ENCODE results near the gene CA9.

Gene CA9

DNA sequence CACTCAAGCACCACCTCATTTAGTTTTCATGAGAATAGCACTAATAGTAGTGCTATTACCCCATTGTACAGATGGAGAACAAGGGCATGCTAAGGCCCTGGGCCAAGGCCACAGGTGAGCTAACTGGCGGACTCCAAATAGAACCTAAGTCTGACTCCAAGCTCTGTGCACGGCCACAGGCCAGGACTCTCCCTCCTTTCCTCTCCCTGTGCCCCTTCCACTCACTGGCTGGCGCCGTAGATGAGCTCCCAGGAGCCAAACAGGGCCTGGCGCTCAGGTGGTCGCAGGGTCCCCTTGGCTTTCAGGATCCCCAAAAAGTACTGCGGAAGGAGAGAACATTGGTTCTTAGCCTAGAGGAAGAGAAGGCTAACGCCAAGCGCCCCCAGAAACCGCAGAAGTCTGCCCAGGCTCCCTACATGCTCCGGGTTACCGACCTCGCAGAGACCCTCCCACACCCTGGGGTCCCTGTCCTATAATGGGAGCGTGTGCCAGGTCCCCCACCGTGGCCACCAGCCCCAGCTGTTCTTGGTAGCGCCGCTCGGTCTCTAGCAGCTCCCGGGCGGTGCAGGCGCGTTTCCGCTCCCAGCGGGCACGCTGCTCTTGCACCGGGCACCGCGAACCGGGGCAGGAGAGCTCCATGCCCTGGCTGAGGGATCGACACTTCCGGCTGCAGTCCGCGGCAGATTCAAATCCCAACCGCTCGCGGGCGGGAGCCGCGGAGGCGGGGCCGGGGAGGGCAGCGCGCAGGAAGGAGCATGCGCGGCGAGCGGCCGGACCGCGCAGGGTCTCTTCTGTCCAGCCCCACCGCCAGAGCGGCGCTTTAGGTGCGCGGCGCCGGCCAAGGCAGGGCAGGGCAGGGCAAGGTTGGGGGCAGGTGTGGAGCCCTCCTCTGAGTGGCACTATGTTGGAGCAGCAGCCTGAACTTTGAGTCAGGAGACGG is 8.9 kb upstream of the CA9 start, which contains the start of gene ARHGEF39:
Gene ARHGEF39 (minus strand): TSS at position 665 of the 940 bp plus-strand sequence. CDS start 26 bp downstream, at position 639.
- no peak for TF ChIP-seq GATA2 (IDR thresholded peaks at IDR 0.05; ENCODE audit: low read depth, low read length)
- no peak for TF ChIP-seq GATA3 (IDR thresholded peaks at IDR 0.05; ENCODE audit: low read depth, low read length)

DNA sequence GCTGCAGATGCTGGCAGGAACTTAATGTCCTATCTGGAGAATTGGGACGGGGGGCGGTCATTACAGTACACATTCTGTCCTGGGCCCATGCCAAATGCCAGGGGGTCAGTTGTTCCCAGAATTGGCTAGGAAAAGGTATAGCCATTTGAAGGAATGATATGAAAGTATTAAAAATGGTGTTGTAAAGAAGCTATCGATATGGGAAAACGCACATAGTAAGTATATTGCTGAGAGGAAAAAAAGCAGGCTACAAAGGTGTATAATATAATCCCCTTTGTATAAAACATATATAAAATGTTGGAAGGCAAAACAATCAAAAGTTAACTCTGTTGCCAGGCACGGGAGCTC is 8.3 kb upstream of the CA9 start:
- TF ChIP-seq GATA3 (IDR thresholded peaks at IDR 0.05; ENCODE audit: low read depth, low read length) (no peak), GATA2 (IDR thresholded peaks at IDR 0.05; ENCODE audit: low read depth, low read length) (no peak)

DNA sequence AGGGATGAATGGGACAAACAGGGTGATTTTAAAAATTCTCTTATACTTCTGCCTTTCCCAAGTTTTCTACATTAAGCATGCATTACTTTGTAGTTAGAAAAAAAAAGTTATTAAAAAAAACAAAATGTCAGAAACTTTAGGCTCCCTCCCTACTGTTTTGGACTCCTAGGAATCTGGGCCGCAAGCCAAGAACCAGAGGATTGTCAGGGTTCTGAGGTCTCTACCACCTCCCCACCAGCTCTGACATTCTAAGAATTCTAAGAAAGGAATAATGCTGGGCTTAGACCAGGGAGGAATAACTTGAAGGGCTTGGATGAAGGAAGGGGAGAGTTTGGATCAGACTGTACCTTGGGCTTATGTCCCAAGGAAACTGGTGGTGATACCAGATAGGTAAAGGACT is 7.7 kb upstream of the CA9 start:
- TF ChIP-seq GATA2 (IDR thresholded peaks at IDR 0.05; ENCODE audit: low read depth, low read length) = no peak
- no peak for TF ChIP-seq GATA3 (IDR thresholded peaks at IDR 0.05; ENCODE audit: low read depth, low read length)

DNA sequence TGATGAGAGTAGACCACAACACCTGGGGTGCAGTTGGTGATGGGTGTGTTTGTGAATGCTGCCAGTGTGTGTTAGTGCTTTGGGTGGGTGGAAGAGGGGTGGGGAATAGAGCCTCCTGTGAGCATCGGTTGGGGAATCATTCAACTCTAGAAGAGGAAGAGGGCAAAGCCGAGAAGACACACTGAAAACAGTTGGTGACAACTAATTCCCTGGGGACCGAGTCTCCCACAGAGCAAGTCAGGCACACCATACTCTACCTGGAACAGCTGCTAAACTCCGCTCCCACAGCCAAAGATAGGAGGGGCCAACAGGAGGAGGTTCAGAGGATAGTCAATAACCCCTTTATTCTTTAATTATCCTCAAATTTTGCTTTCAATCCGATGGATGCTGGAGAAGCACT is 7.2 kb upstream of the CA9 start:
- TF ChIP-seq GATA2 (IDR thresholded peaks at IDR 0.05; ENCODE audit: low read depth, low read length) = no peak
- no peak for TF ChIP-seq GATA3 (IDR thresholded peaks at IDR 0.05; ENCODE audit: low read depth, low read length)

DNA sequence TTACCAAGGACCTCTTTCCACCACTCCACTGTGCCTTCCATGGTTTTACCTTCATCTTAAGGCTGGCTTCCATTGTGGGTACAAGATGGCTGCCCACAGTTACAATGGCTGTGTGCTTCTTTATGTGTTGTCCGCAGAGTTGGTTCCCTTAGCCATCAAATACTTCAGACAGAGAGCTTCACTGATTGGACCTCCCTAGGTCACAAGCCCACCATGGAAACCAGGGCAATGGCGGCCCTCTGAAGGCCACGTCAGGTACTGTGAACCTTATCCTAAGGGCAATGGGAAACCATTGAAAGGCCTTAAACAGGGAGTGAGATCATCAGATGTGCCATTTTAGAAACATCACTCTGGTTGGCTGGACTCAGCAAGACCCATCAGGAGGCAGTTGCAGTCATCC is 5.8 kb upstream of the CA9 start:
- TF ChIP-seq GATA2 (IDR thresholded peaks at IDR 0.05; ENCODE audit: low read depth, low read length) = no peak

DNA sequence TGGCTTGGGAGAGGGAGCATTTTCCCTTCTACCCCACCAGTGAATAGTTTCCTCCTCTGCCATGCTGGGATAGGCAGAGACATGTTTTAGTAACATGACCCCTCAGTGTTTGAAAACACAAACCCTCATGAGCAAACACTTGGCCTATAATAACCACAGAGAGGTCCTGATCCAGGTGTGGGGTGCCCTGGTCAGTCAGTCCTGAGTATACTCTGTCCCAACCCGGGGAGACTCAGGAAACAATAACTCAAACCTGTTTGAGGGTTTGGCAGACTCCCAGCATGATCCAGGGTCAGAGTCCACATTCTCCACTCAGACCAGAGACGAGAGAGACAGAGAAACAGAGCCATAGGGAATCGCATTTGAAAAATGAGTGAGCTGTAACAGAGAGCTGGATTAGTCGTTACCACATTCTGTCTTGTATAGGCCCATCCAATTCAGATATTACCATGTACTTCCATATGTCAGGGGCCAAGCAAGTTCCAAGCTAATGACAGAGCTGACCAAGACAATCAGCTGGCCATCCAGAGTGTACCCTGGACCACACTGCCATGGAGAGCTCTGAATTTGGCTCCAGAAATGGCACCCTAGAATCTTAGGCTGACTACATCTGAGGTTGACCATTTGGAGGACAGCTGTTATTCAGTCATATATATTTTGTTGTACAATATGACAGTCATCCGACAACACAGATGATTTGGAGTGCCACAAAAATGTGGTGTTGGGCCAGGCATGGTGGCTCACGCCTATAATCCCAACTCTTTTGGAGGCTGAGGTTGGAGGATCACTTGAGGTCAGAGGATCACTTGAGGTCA is 4.2 kb upstream of the CA9 start:
- no peak for TF ChIP-seq GATA2 (IDR thresholded peaks at IDR 0.05; ENCODE audit: low read depth, low read length)
- TF ChIP-seq GATA3 (IDR thresholded peaks at IDR 0.05; ENCODE audit: low read depth, low read length) = no peak

DNA sequence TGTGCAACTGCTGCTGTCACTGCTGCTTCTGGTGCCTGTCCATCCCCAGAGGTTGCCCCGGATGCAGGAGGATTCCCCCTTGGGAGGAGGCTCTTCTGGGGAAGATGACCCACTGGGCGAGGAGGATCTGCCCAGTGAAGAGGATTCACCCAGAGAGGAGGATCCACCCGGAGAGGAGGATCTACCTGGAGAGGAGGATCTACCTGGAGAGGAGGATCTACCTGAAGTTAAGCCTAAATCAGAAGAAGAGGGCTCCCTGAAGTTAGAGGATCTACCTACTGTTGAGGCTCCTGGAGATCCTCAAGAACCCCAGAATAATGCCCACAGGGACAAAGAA is 265 bp downstream of the CA9 start:
- TF ChIP-seq GATA2 (IDR thresholded peaks at IDR 0.05; ENCODE audit: low read depth, low read length) (no peak), GATA3 (IDR thresholded peaks at IDR 0.05; ENCODE audit: low read depth, low read length) (no peak)

DNA sequence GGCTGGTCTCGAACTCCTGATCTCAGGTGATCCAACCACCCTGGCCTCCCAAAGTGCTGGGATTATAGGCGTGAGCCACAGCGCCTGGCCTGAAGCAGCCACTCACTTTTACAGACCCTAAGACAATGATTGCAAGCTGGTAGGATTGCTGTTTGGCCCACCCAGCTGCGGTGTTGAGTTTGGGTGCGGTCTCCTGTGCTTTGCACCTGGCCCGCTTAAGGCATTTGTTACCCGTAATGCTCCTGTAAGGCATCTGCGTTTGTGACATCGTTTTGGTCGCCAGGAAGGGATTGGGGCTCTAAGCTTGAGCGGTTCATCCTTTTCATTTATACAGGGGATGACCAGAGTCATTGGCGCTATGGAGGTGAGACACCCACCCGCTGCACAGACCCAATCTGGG is 1.5 kb downstream of the CA9 start:
- TF ChIP-seq GATA2 (IDR thresholded peaks at IDR 0.05; ENCODE audit: low read depth, low read length) = no peak
- TF ChIP-seq GATA3 (IDR thresholded peaks at IDR 0.05; ENCODE audit: low read depth, low read length) = no peak

DNA sequence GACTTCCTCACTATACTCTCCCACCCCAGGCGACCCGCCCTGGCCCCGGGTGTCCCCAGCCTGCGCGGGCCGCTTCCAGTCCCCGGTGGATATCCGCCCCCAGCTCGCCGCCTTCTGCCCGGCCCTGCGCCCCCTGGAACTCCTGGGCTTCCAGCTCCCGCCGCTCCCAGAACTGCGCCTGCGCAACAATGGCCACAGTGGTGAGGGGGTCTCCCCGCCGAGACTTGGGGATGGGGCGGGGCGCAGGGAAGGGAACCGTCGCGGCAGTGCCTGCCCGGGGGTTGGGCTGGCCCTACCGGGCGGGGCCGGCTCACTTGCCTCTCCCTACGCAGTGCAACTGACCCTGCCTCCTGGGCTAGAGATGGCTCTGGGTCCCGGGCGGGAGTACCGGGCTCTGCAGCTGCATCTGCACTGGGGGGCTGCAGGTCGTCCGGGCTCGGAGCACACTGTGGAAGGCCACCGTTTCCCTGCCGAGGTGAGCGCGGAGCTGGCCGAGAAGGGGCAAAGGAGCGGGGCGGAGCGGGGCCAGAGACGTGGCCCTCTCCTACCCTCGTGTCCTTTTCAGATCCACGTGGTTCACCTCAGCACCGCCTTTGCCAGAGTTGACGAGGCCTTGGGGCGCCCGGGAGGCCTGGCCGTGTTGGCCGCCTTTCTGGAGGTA is 2.1 kb downstream of the CA9 start:
- TF ChIP-seq GATA2 (IDR thresholded peaks at IDR 0.05; ENCODE audit: low read depth, low read length) (no peak), GATA3 (IDR thresholded peaks at IDR 0.05; ENCODE audit: low read depth, low read length) (no peak)

DNA sequence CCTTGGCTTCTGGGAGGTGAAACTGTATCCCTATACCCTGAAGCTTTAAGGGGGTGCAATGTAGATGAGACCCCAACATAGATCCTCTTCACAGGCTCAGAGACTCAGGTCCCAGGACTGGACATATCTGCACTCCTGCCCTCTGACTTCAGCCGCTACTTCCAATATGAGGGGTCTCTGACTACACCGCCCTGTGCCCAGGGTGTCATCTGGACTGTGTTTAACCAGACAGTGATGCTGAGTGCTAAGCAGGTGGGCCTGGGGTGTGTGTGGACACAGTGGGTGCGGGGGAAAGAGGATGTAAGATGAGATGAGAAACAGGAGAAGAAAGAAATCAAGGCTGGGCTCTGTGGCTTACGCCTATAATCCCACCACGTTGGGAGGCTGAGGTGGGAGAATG is 5.4 kb downstream of the CA9 start:
- TF ChIP-seq GATA2 (IDR thresholded peaks at IDR 0.05; ENCODE audit: low read depth, low read length) (no peak), GATA3 (IDR thresholded peaks at IDR 0.05; ENCODE audit: low read depth, low read length) (no peak)

DNA sequence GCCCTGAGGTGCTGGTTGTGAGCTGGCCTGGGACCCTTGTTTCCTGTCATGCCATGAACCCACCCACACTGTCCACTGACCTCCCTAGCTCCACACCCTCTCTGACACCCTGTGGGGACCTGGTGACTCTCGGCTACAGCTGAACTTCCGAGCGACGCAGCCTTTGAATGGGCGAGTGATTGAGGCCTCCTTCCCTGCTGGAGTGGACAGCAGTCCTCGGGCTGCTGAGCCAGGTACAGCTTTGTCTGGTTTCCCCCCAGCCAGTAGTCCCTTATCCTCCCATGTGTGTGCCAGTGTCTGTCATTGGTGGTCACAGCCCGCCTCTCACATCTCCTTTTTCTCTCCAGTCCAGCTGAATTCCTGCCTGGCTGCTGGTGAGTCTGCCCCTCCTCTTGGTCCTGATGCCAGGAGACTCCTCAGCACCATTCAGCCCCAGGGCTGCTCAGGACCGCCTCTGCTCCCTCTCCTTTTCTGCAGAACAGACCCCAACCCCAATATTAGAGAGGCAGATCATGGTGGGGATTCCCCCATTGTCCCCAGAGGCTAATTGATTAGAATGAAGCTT is 6.1 kb downstream of the CA9 start:
- TF ChIP-seq GATA3 (IDR thresholded peaks at IDR 0.05; ENCODE audit: low read depth, low read length) = no peak
- no peak for TF ChIP-seq GATA2 (IDR thresholded peaks at IDR 0.05; ENCODE audit: low read depth, low read length)

DNA sequence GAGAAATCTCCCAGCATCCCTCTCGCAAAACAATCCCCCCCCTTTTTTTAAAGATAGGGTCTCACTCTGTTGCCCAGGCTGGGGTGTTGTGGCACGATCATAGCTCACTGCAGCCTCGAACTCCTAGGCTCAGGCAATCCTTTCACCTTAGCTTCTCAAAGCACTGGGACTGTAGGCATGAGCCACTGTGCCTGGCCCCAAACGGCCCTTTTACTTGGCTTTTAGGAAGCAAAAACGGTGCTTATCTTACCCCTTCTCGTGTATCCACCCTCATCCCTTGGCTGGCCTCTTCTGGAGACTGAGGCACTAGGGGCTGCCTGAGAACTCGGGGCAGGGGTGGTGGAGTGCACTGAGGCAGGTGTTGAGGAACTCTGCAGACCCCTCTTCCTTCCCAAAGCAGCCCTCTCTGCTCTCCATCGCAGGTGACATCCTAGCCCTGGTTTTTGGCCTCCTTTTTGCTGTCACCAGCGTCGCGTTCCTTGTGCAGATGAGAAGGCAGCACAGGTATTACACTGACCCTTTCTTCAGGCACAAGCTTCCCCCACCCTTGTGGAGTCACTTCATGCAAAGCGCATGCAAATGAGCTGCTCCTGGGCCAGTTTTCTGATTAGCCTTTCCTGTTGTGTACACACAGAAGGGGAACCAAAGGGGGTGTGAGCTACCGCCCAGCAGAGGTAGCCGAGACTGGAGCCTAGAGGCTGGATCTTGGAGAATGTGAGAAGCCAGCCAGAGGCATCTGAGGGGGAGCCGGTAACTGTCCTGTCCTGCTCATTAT is 6.8 kb downstream of the CA9 start:
- TF ChIP-seq GATA3 (IDR thresholded peaks at IDR 0.05; ENCODE audit: low read depth, low read length) (no peak), GATA2 (IDR thresholded peaks at IDR 0.05; ENCODE audit: low read depth, low read length) (no peak)

DNA sequence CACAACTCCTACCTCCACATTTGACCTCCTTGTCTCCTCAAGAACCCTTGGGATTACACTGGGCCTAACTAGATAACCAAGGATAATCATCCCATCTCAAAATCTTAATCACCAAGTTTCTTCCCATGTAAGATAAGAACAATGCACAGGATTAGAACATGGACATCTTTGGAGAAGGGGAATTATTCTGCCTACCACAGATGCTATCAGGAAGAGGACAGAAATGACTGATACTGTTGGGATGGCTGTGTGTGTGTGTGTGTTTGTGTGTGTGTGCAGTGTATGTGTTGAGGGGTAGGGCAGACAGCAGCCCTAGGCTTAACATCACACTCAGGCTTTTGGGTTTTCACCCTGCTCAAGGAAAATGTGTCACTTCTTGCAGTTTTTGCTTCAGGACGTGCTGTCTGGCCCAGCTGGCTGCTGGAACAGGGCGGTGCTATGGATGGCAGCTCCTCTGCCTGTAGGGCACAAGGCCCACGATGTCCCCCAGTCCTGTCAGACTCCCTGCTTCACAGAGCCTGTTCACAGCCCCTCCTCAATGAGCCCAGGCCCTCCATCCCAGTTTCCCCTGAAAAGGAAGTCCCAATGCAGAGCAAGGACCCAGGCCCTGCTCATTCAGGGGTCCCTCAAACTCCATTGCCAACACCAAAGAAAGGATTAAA is 7.7 kb downstream of the CA9 start:
- TF ChIP-seq GATA3 (IDR thresholded peaks at IDR 0.05; ENCODE audit: low read depth, low read length) (no peak), GATA2 (IDR thresholded peaks at IDR 0.05; ENCODE audit: low read depth, low read length) (no peak)
